GM18498 (cell line): ENCODE results near the gene DISC1.
"Not testable (repeated sequence)": the region's sequence is repeated elsewhere in the genome, so short reads cannot be mapped to it uniquely, and the experiment has no call there.

Experiments
- ATAC-seq: cut with Tn5 transposase; IDR thresholded peaks from one replicate; pipeline ENCODE4 v1.9.1; 2021; ENCODE audit warnings: mild to moderate bottlenecking, moderate library complexity; ENCODE audit not compliant: unreplicated experiment

DISC1 gene

DNA sequence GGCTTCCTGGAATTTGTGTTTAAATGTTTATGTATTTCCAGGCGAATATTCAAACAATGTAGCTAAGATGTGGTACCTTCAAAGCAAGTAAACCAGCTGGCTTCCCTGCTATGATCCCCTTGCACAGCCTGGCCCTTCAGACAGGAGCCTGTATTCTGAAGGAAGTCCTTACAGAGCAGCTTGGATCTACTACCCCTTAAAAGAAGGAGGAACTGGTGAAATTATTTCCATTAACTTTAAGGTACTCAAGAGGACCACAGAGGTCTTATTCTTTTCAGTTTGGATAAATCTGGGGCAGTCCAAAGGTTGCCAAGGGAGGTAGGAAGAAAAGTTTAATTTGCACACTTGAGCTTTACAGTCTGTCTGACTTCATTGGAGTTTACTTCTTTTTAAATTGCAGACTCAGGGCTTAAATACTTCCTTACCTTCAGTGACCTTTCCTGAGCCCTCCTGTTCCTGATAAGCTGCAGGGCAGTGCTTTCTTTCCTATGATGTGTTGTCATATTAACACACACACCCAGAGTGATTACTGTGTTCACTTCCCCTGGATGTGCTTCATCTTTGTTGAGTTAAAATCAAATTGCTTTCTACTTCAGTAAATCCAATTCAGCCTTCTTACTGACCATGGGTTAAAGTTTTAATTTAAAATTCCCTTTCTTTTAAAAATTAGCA is 40.5 kb downstream of the DISC1 start:
- no peak for ATAC-seq

DNA sequence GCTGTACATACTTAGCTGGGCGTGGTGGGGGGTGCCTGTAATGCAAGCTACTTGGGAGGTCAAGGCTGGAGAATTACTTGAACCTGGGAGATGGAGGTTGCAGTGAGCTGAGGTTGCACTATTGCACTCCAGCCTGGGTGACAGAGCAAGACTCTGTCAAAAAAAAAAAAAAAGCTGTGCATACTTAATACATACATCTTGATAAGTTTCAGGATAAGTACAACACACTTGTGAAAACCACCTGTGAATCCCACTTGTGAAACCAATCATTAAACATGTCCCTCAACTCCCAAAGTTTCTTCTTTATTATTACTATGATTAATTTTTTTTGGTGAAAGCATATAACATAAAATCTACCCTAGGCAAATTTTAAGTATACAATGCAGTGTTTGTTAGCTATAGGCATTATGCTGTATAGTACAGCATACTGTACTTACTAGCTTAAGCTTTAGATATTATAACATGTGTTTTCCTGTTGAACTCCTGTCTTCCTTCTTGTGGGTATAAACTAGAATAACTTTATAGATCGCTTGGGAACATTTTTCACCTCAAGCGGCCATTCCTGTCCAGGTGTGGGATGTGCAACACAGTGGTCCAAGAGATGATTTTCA is 41.4 kb downstream of the DISC1 start:
- ATAC-seq = no peak

DNA sequence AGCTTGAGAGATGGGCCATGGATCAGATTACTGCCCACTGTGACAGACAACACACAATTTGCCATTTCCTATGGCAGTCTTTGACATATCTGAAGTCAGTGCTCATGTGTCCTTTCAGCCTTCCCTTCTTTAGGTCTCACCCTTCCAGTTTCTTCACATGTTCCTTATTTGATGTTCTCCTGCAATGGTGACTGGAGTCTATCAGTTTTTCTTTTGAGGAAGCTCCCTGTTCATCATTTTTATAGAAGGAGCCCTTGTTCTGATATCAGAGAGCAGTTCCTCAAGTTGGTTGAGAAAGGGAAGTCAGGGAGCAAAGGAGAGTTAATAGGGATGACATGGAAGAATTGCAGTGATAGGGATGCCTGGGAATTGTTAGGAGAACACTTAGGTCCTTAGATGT is 42.2 kb downstream of the DISC1 start:
- ATAC-seq = no peak

DNA sequence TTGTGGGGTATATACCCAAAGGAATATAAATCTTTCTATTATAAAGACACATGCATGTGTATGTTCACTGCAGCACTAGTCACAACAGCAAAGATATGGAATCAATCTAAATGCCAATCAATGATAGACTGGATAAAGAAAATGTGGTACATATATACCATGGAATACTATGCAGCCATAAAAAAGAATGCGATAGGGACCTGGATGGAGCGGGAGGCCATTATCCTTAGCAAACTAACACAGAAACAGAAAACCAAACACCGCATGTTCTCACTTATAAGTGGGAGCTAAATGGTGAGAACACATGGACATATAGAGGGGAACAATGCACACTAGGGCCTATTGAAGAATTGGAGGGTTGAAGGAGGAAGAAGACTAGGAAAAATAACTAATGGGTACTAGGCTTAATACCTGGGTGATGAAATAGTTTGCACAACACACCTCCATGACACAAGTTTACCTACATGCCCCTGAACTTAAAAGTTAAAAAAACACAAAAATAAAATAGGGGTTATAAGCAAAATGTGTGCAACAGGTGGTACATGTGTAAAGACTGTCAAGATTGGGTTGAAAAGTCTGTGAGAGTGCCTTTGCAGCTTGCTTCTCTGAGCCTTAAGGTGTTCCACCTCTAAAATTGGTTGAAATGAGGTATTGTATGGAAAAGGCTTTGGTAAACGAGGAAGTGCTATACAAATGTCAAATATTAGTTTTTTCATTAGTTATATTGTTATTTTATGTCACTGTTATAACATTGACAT is 43.5 kb downstream of the DISC1 start:
- not testable (repeated sequence) for ATAC-seq

DNA sequence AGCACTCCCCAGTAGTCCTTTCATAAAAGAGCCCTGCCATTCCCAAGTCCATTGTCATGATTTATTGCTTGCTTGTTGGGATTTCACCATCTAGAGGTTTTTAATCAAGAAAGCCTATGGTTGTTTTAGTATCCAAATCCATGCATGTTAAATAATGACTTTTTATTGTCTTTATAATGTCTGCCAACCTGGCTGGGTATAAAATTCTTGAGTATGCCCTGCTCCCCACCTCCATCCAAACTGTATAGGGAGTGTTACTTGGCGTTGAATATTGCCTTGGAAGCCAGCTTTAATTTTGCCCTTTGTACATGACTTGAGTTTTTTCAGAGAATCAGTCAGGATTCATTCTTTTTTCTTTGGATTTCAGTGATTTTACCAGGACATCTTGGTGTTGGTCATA is 44.2 kb downstream of the DISC1 start:
- ATAC-seq = no peak

DNA sequence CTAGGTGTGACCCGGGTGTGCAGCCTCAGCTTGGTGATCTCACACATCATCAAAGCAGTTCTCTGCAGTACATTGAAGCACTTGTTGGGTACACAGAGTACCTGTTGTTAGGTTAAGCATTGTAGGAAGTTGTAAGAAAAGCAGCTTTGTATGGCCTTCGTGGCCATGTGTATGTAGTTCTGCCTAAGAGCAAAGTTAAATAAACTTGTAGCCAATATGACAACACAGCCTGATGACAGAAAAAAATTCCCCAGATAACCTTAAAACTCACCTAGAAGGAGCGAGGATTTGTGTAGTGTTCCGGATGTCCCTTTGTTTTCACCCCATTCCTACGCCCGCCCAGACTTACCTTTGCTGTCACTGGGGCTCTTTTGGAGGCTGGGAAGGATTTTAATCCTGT is 48.0 kb downstream of the DISC1 start:
- no peak for ATAC-seq

DNA sequence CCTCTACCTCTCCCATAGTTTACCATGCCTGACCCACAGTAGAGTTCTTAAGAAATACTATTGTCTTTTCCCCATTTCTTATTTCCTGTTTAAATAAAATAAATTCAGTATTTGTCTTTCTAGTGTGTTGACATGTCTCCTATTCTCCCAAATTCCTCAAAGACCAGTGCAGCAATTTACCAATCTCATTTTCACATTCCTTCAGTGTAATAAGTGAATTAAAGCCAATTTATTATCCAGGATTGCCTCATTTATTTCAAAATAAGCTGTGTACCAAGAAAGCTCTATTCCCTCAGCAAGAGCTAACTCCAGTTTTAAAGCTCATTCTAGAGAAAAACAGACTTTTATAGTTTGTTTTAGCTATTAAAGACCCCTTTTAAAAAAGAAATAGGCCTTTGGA is 49.9 kb downstream of the DISC1 start:
- no peak for ATAC-seq

DNA sequence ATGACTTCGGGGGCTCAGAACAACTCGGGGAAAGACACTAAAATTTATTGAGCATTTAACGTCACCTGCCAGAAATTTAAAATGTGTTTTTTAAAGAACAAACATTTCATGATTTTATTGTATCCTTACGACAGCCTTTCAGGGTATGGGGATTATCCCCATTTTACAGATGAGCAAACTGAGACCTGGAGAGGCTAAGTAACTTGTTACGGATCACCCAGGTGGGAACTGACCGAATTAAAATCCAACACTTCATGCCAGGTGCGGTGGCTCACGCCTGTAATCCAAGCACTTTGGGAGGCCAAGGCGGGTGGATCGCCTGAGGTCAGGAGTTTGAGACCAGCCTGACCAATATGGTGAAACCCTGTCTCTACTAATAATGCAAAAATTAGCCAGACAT is 50.9 kb downstream of the DISC1 start:
- no peak for ATAC-seq

DNA sequence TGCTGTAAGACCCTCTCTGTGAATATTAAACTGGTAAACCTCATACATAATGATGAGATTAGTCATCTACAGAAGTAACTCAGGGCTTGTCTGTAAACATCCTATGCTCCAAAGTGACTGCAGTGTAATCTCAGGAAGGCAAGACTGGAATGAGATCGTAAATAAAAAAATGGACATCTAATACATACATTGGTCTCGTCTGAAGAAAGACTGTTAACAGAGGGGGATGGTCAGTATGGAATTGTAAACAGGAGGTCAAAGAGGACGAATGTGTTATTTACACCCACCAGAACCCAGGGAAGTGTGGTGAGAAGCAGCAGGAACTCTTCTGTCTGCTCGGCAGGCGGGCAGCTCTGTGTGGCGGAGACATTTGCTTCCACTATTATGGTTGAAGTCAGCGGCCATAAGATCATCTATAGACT is 51.4 kb downstream of the DISC1 start:
- no peak for ATAC-seq

DNA sequence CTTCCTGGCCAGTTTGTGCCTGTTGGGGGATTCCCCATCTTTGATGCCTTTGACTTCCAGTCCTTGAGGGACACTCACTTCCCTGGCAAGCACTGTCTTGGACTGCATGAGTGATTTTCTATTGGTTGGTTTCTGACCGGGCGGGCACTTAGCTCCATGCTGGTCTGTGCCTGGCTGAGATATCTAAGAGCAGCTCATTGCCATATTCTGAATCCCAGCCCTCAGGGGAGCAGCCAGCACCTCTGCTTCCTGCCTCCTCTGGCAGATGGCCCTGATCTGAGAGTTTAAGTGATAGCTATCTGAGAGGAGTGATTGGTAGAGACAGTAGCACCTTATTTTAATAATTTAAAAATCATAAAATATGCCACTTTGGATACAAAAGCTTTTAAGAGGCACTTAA is 52.5 kb downstream of the DISC1 start:
- no peak for ATAC-seq

DNA sequence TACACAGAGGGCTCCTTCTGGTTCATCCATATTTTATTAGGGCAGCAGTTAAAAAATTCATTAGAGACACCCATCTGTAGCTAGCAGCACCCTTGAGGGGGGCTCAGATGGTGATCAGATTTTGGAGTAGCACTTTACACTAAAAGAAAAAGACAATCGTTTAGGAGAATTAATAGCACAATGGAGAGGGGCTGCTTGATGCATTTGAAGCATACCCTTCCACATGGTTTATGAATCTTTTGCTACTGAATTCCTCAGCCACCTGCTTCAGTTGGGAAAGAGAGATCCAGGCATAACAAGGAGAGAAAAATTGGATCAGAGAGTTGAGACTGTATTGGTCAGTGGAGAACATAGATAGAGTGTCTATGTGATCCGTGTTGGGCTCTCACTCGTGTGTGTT is 54.4 kb downstream of the DISC1 start:
- no peak for ATAC-seq

DNA sequence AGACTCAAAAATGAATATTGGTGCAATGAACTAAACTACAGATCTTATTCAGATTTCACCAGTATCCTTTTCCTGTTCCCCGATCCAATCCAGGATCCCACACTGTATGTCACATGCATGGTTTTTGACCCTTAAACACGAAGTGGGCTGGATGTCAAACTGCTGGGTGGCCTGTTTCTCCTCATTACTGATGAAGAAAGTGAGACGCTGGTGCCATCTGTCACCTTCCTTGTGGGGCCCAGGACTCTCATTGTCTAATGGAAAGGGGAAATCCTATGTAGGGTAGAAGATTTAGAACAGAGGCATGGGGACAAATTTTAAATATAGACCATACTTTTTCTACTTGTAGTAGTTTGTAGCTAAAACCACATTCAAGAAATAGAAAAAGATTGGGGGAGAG is 56.2 kb downstream of the DISC1 start:
- no peak for ATAC-seq

DNA sequence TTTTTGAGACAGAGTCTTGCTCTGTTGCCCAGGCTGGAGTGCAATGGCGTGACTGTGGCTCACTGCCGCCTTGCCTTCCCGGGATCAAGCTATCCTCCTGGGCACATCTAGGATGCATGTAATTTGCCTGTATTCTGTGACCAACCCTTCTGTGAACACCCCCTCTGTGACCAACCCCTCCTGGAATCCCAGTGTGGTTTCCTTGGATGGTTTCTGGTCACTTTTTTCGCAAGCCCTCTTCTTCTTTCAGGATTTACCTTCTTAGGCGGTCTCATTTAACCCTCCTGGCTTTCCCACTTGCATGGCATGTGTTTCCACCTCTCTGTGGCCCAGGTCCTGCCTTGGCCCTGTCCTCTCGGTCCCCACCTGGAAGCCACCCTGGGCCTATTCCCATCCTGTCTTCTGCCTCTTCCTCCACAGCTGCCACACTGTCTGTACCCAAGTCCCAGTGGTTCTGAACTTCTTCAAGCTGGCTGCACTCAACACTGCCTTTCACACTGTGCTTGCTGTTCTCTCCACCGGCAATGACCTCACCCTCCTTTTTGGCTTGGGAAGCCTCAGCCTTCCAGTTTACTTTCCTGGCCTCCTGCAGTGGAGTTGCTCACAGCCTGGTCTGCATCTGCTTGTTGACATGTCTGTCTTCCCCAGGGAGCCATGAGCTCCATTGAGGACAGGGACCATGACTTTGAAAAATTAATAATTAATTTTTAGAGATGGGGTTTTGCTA is 57.0 kb downstream of the DISC1 start:
- ATAC-seq = no peak

DNA sequence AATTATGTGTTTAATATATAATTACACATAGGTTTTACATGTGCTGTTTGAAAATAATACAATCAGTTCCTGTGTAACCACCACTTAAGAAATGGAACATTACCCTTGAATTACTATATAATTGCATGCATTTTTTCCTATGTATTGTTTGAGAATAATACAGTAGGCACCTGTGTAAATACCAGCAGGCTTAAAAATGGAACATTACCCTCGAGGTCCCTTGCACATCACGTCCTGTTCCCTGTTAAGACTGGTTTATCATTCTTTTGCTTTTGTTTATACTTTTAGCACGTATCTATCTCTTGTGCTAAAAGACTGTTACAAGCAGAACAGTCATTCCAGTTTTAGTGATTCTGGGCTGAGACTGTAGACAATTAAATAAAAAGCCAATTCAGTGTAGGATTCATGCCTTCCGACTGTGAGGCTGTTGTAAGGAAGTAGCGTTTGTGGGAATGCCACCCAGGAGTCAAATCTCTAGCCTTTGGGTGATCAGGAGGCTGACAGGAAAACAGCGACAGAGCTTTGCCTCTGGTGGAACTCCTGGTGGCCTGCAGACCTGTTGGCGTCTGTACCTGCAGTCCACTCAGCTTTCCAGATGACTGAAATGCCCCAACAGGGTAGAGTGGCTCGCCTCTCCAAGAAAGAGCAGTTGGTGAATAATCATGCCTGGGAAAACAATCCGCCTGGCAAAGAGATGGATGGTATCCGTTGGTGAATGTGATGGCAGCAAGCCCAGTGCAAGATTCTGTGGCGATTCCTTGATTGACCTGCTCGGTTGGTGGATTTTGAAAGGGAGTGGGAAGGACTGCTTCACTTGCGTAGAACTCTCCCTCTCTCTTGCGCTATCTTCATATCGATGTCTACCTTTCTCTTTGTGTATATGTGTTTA is 58.0 kb downstream of the DISC1 start:
- ATAC-seq = no peak

DNA sequence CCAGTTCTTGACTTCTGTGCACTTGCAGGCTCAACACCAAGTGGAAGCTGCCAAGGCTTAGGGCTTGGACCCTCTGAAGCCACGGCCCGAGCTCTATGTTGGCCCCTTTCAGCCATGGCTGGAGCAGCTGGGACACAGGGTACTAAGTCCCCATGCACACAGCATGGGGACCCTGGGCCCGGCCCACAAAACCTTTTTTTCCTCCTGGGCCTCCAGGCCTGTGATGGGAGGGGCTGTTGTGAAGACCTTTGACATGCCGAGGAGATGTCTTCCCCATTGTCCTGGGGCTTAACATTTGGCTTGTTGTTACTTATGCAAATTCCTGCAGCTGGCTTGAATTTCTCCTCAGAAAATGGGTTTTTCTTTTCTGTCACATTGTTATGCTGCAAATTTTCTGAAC is 59.8 kb downstream of the DISC1 start:
- no peak for ATAC-seq

DNA sequence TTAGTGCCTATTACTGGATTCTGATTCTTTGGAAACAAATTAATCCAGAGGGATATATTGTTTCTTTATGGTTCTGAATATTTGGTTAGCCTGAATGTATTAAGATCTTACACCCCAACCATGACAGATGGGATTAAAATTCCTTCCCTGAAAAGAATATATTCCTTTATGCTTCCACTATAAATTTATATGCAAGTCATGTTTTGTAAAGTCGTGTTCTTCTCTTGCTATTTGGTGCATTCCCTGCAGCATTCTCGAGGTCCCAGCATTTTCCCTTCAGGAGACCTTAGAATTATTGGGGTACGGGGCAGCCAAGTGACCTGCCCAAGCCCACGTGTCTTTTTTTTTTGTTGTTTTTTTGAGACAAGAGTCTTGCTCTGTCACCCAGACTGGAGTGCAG is 62.4 kb downstream of the DISC1 start:
- no peak for ATAC-seq

DNA sequence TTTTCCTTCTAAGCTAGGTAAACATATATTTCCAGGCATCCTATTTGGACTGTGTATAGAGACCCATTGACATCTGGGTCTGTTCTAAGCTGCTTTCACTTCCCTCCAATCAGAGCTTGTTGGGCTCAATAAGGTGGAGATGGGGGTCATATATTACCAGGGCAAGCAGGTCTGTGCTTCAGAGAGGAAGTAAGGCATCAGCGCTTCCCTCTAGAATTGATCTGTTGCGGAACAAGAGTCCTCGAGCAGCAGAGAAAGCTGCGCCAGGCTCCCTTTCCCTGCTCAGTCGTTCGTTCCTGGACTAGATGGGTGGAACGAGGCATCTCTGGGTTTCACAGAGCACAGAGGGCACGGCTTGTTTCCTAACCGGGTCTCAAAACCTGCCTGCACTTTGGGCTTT is 63.5 kb downstream of the DISC1 start:
- no peak for ATAC-seq

DNA sequence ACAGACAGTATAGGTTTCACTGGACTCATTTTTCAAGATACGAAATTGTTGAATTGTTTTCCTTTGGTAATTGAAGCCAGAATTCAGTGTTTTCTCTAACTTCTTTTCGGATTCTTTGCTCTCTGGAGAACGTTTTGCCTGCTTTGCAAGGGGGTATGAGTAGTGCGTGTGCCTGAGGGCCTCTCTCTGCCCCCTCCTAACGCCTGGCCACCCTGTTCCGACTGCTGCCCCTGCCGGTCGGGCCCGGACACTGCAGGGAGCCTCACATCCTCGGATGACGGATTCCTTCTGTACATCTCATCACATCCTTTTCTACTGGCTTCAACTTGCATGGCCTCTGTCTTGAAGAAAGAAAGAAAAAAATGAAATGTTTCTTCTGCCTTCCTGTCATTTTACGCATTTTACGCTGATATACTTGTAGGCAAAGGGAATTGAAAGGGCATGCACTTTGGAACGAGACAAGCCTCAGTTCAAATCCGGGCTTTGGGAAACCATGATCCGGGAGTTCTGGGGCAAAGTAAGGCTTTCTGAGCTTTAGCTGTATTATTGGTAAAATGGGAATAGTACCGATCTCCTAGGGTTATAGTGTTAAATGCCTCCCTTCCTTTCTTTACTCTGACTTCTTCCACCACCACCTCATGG is 65.1 kb downstream of the DISC1 start:
- no peak for ATAC-seq

DNA sequence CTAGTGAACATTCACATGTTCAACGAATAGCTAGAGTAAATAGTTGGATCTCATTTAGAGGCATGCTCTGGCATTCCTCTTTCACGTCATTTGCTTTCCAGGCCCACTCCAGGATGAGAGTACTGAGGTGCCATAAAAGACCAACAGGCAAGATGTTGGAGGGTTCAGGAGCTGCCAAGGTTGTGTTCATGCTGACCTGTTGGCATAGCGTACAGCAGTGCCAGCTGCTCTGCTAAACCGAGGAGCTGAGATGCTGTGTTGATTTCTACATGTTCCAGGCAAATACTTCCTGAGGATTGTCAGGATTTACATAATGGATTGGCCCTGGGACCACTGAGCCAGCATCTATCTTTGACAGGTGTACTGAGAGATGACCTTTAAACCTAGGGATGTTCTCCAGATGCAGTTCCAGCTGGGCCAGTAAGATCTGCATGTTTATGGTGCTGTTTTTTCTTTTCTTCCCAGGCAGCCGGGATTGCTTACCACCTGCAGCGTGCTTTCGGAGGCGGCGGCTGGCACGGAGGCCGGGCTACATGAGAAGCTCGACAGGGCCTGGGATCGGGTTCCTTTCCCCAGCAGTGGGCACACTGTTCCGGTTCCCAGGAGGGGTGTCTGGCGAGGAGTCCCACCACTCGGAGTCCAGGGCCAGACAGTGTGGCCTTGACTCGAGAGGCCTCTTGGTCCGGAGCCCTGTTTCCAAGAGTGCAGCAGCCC is 66.9 kb downstream of the DISC1 start:
- no peak for ATAC-seq

DNA sequence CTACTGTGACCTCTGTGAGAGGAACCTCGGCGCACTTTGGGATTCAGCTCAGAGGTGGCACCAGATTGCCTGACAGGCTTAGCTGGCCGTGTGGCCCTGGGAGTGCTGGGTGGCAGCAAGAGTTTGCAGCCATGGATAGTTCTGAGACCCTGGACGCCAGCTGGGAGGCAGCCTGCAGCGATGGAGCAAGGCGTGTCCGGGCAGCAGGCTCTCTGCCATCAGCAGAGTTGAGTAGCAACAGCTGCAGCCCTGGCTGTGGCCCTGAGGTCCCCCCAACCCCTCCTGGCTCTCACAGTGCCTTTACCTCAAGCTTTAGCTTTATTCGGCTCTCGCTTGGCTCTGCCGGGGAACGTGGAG is 67.5 kb downstream of the DISC1 start:
- no peak for ATAC-seq
